ENCODE results near the gene ITGAL. TPM values are rescaled to one million over a fixed set of nuclear protein-coding genes. Genes with fewer than 3 reads are reported as not detected.

Gene ITGAL
- total and polyA plus RNA-seq, 2 donors (not counting 3 experiments of a cell fraction or from before 2014, with no cell fraction given): not detected

DNA sequence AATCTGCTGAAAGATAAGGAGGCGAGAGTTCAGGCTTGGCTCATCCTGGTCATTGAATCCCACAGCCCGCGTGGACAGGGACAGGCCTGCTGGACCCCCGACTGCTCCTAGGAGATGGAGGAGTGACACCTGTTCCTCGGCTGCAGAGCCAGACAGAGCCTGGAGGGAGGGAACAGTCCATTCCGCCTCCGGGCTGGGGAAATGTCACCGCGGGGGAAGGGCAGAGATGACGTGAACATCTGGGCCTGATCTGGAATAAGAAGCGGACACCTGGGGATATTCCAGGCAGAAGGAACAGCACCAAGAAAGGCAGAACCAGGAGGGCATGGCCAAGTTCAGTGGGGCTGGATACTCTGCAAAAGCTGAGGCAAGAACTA is 60.6 kb downstream of the ITGAL start:
- Histone ChIP-seq H2AFZ (ENCODE audit: low read depth, low read length) (peak overlapping the region; percentile 5), H3K27me3 (ENCODE audit: control insufficient read depth in 2 of 2, insufficient read depth in 2 of 2, low read length in 2 of 2) (no peaks in the 10 kb centered on the region), H3K27ac (ENCODE audit: insufficient read depth, low read depth, low read length) (no peak overlapping the region), H3K4me1 (ENCODE audit: control insufficient read depth, extremely low read depth, insufficient read depth, low read length) (peaks cover 14% of the 10 kb centered on the region), H3K9me1 (replicated peaks; ENCODE audit: control insufficient read depth, extremely low read depth, insufficient read depth, low read length) (no peaks in the 10 kb centered on the region), H3K79me2 (ENCODE audit: control insufficient read depth, insufficient read depth, low read length) (peaks cover 2% of the 10 kb centered on the region), H3K9ac (replicated peaks; ENCODE audit: extremely low read depth, insufficient read depth, low read length) (no peak overlapping the region), H3K4me3 (replicated peaks in 1 of 3; ENCODE audit: insufficient read depth in 1 of 3, low read depth in 1 of 3, low read length in 3 of 3) (no peak overlapping the region), H3K4me2 (ENCODE audit: insufficient read depth, low read length) (no peak overlapping the region), H3K36me3 (ENCODE audit: control insufficient read depth in 2 of 2, extremely low read depth in 1 of 2, insufficient read depth in 2 of 2, low read length in 2 of 2) (peaks cover 0 to 2% of the 10 kb centered on the region in 2 experiments), H4K20me1 (replicated peaks; ENCODE audit: control insufficient read depth, extremely low read depth, insufficient read depth, low read length) (no peaks in the 10 kb centered on the region), H3K9me3 (replicated peaks; ENCODE audit: control insufficient read depth, insufficient read depth, low read length) (no peaks in the 10 kb centered on the region)
- CTCF ChIA-PET: interaction anchor here (1.1 kb wide), 1 partner anchor 65 kb away, joined by 6 read pairs; no protein-coding TSS in a partner anchor
- dilution Hi-C loops (cut with MboI; ENCODE audit: extremely low pct_ligation_motif_present, low sequenced_read_pairs) (no loop called here), intact Hi-C loops (cut with micrococcal nuclease) (no loop called here)
- FAIRE-seq (no peak), DNase-seq (ENCODE audit: low read depth, low spot score) (no peak)
- TF ChIP-seq EZH2 (IDR thresholded peaks at IDR 0.05; ENCODE audit: borderline replicate concordance, low read depth, low read length, severe bottlenecking): no peak
- no peak for TF ChIP-seq MYC (IDR thresholded peaks at IDR 0.05; ENCODE audit: low read depth, low read length)
- TF ChIP-seq POLR2AphosphoS5 (IDR thresholded peaks at IDR 0.05; ENCODE audit: insufficient read depth, low read depth, low read length): no peak
- TF ChIP-seq, protein P1, sequence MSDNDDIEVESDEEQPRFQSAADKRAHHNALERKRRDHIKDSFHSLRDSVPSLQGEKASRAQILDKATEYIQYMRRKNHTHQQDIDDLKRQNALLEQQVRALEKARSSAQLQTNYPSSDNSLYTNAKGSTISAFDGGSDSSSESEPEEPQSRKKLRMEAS (IDR thresholded peaks at IDR 0.05; ENCODE audit: insufficient read depth, insufficient read length): no peak
- TF ChIP-seq, protein P2, sequence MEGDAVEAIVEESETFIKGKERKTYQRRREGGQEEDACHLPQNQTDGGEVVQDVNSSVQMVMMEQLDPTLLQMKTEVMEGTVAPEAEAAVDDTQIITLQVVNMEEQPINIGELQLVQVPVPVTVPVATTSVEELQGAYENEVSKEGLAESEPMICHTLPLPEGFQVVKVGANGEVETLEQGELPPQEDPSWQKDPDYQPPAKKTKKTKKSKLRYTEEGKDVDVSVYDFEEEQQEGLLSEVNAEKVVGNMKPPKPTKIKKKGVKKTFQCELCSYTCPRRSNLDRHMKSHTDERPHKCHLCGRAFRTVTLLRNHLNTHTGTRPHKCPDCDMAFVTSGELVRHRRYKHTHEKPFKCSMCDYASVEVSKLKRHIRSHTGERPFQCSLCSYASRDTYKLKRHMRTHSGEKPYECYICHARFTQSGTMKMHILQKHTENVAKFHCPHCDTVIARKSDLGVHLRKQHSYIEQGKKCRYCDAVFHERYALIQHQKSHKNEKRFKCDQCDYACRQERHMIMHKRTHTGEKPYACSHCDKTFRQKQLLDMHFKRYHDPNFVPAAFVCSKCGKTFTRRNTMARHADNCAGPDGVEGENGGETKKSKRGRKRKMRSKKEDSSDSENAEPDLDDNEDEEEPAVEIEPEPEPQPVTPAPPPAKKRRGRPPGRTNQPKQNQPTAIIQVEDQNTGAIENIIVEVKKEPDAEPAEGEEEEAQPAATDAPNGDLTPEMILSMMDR (IDR thresholded peaks at IDR 0.05; ENCODE audit: extremely low read depth in 1 of 2, insufficient read depth in 1 of 2, low read depth in 1 of 2, low read length in 2 of 2): no peak
- no peak for TF ChIP-seq GATA2 (IDR thresholded peaks at IDR 0.05; ENCODE audit: insufficient read depth, insufficient read length, low read depth, low read length)
- no peak for TF ChIP-seq POLR2A (IDR thresholded peaks at IDR 0.05; ENCODE audit: low read depth, low read length)
- no peak for TF ChIP-seq JUN (IDR thresholded peaks at IDR 0.05; ENCODE audit: borderline replicate concordance, insufficient read depth, insufficient read length, low read depth)
- TF ChIP-seq FOS (IDR thresholded peaks at IDR 0.05; ENCODE audit: borderline replicate concordance, insufficient read depth, low read length): no peak
- no TSS peak for BruUV-seq (replicated peaks)
- POLR2A ChIA-PET: no interaction called here

Data from endothelial cell of umbilical vein (primary cell).